Natural killer cell (primary cell): ENCODE data around the gene QTRT2. TPM values are rescaled to one million over a fixed set of nuclear protein-coding genes. Genes with fewer than 3 reads are reported as not detected.

ENCODE experiments used
- ATAC-seq, 3 donors: fragments of 150-1000 bp in 2 of 3; fragments of 200-7000 bp in 1 of 3; cut with Tn5 transposase; 1 replicate in 1 of 3; 2 replicates in 2 of 3; pipeline ENCODE4 v1.10.0; 2021; ENCODE audit warnings: mild to moderate bottlenecking in 2 of 3, moderate library complexity in 2 of 3
- DNase-seq, 2 donors: peaks; one replicate each; pipeline versions ENCODE4 v3.0.0 to v3.0.0-alpha.2; 2013 to 2021; ENCODE audit warnings: mixed read lengths in 1 of 2
- H3K27ac ChIP-seq: one replicate; pipeline ENCODE4 v1.5.1; 2013; ENCODE audit warnings: mild to moderate bottlenecking, low read length
- H3K27me3 ChIP-seq: one replicate; pipeline ENCODE4 v1.6.1; 2013; ENCODE audit warnings: low read length; ENCODE audit not compliant: control insufficient read depth, insufficient read depth
- H3K36me3 ChIP-seq: one replicate; pipeline ENCODE4 v1.6.1; 2013; ENCODE audit warnings: low read length; ENCODE audit not compliant: control insufficient read depth, insufficient read depth
- H3K4me1 ChIP-seq: one replicate; pipeline ENCODE4 v1.6.1; 2013; ENCODE audit warnings: low read length; ENCODE audit not compliant: control insufficient read depth, insufficient read depth
- H3K4me3 ChIP-seq: one replicate; pipeline ENCODE4 v1.5.1; 2013; ENCODE audit warnings: low read length
- H3K9me3 ChIP-seq: one replicate; pipeline ENCODE4 v1.6.1; 2013; ENCODE audit warnings: low read length; ENCODE audit not compliant: control insufficient read depth, insufficient read depth
- H3K27ac Mint-ChIP-seq, 2 donors: one replicate each; pipeline ENCODE4 v1.8.0; 2022; ENCODE audit warnings: mild to moderate bottlenecking in 2 of 2, mixed read lengths in 2 of 2, moderate library complexity in 1 of 2
- H3K27me3 Mint-ChIP-seq, 2 donors: one replicate each; pipeline ENCODE4 v1.8.0; 2022; ENCODE audit warnings: low read depth in 2 of 2, mixed read lengths in 2 of 2
- H3K36me3 Mint-ChIP-seq: one replicate; pipeline ENCODE4 v1.8.0; 2022; ENCODE audit warnings: mixed read lengths
- H3K4me1 Mint-ChIP-seq, 2 donors: one replicate each; pipeline ENCODE4 v1.8.0; 2022; ENCODE audit warnings: mixed read lengths in 2 of 2
- H3K4me3 Mint-ChIP-seq: one replicate; pipeline ENCODE4 v1.8.0; 2022; ENCODE audit warnings: mild to moderate bottlenecking, moderate library complexity, mixed read lengths
- H3K9me3 Mint-ChIP-seq, 2 donors: one replicate each; pipeline ENCODE4 v1.8.0; 2022; ENCODE audit warnings: mixed read lengths in 2 of 2
- WGBS: methylation state at CpG from one replicate; pipeline ENCODE4 v1.1.7; 2013; ENCODE audit warnings: missing lambda C conversion rate; ENCODE audit not compliant: insufficient coverage; 5-methylcytosine and 5-hydroxymethylcytosine counted together
- intact Hi-C: fragments of 100-400 bp; cut with micrococcal nuclease; formaldehyde crosslinking; loops from one replicate; pipeline ENCODE4 v1.14.2; 2022
- total RNA-seq, 4 donors: library from RNA; stranded (reverse); fragments of 120-200 nt in 1 of 4; gene quantifications; one replicate each; pipeline versions ENCODE4 v1.2.3 to v1.2.4, GENCODE V29; 2013 to 2022
- TF ChIP-seq, protein P1 (sequence below): fragments of 200-600 bp; IDR thresholded peaks from one replicate; pipeline ENCODE4 v1.8.0; 2022; ENCODE audit warnings: antibody characterized with exemption

The QTRT2 gene
- total RNA-seq, 3 donors from 2014 or later (not counting 1 experiment from before 2014, with no cell fraction given), result 30.1 to 33.4 (median 30.5) TPM

DNA sequence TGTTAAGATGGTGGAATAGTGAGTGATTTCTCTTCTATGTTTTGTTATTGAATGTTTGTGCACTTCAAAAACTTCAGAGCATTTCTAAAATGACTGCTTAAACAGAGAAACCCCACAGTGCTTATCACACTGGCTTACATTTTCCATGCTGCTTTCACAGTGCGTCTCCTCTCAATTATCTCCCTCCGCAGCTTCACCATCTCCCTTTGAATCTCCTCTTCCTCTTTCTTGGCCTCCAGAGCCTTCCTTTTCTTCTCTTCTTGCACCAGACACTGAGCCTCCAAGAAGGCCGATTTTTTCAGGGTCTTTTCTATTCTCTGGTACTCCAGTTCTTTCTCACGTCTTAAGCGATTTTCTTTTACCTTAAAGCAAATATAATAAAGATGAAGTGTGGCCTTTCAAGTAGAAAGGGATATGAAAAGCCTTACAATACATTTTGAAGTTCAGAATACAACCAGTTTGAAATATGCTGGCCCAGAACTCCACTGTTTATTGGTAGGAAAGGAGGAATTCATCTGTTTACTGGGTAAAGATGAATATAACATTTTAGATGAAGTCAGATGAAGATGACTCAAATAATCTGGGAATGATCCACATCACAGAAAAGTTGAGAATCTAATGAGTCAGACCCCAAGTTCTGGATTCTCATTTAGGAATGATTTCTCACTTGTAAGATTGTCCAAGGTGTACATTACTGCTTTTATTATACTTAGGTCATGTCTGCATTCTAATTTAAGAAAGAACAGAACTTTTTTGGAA is 21.6 kb upstream of the QTRT2 start:
- ATAC-seq, result no peak
- WGBS, result 98% methylated on average over 3 of the region's 5 CpGs
- Histone ChIP-seq H3K36me3 (peaks cover 4% of the 10 kb centered on the region), H3K27ac (no peak overlapping the region), H3K9me3 (no peaks in the 10 kb centered on the region), H3K4me3 (no peak overlapping the region), H3K27me3 (no peaks in the 10 kb centered on the region), H3K4me1 (no peaks in the 10 kb centered on the region)
- H3K9me3 Mint-ChIP-seq, result no peaks in the 10 kb centered on the region
- H3K27me3 Mint-ChIP-seq, result no peaks in the 10 kb centered on the region
- TF ChIP-seq, protein P1, sequence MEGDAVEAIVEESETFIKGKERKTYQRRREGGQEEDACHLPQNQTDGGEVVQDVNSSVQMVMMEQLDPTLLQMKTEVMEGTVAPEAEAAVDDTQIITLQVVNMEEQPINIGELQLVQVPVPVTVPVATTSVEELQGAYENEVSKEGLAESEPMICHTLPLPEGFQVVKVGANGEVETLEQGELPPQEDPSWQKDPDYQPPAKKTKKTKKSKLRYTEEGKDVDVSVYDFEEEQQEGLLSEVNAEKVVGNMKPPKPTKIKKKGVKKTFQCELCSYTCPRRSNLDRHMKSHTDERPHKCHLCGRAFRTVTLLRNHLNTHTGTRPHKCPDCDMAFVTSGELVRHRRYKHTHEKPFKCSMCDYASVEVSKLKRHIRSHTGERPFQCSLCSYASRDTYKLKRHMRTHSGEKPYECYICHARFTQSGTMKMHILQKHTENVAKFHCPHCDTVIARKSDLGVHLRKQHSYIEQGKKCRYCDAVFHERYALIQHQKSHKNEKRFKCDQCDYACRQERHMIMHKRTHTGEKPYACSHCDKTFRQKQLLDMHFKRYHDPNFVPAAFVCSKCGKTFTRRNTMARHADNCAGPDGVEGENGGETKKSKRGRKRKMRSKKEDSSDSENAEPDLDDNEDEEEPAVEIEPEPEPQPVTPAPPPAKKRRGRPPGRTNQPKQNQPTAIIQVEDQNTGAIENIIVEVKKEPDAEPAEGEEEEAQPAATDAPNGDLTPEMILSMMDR, result no peak
- H3K27ac Mint-ChIP-seq, result no peak overlapping the region
- H3K4me1 Mint-ChIP-seq, result no peaks in the 10 kb centered on the region
- intact Hi-C loops, result no loop called here
- H3K4me3 Mint-ChIP-seq, result no peak overlapping the region
- no peak for DNase-seq
- peaks cover 7% of the 10 kb centered on the region for H3K36me3 Mint-ChIP-seq

GRCh38 chr3:114035896-114036295 is 20.6 kb upstream of the QTRT2 start:
- H3K4me3 Mint-ChIP-seq, result no peak overlapping the region
- intact Hi-C loops, result no loop called here
- H3K36me3 ChIP-seq, result peaks cover 4% of the 10 kb centered on the region
- no peak overlapping the region for H3K27ac ChIP-seq
- H3K4me1 ChIP-seq, result no peaks in the 10 kb centered on the region
- peaks cover 7% of the 10 kb centered on the region for H3K36me3 Mint-ChIP-seq
- no peaks in the 10 kb centered on the region for H3K27me3 Mint-ChIP-seq
- whole genome bisulfite sequencing, result 88% methylated on average over 2 of the region's 3 CpGs
- H3K9me3 Mint-ChIP-seq, result no peaks in the 10 kb centered on the region
- H3K27me3 ChIP-seq, result no peaks in the 10 kb centered on the region
- DNase-seq (no peak), ATAC-seq (no peak)
- no peaks in the 10 kb centered on the region for H3K4me1 Mint-ChIP-seq
- no peak overlapping the region for H3K4me3 ChIP-seq
- TF ChIP-seq, protein P1, result no peak
- H3K9me3 ChIP-seq, result no peaks in the 10 kb centered on the region
- no peak overlapping the region for H3K27ac Mint-ChIP-seq

- no peak for DNase-seq
- H3K4me1 Mint-ChIP-seq, result no peaks in the 10 kb centered on the region
- H3K27me3 Mint-ChIP-seq, result no peaks in the 10 kb centered on the region
- H3K27ac Mint-ChIP-seq, result no peak overlapping the region
- no peaks in the 10 kb centered on the region for H3K36me3 Mint-ChIP-seq
- no peaks in the 10 kb centered on the region for H3K9me3 Mint-ChIP-seq
- H3K27ac ChIP-seq, result no peak overlapping the region
- no peaks in the 10 kb centered on the region for H3K27me3 ChIP-seq
- intact Hi-C loops, result no loop called here
- peaks cover under 1% of the 10 kb centered on the region for H3K36me3 ChIP-seq
- H3K4me3 ChIP-seq, result no peak overlapping the region
- H3K4me3 Mint-ChIP-seq, result no peak overlapping the region
- no peaks in the 10 kb centered on the region for H3K9me3 ChIP-seq
- no peaks in the 10 kb centered on the region for H3K4me1 ChIP-seq
- ATAC-seq, result no peak
- TF ChIP-seq, protein P1, result no peak
Measured at GRCh38 chr3:114043205-114043604, 13.3 kb upstream of the QTRT2 start.

GRCh38 chr3:114052216-114052615 is 4.3 kb upstream of the QTRT2 start:
- ATAC-seq (no peak), DNase-seq (no peak)
- Mint-ChIP-seq H3K27me3 (peaks cover 0 to 4% of the 10 kb centered on the region in 2 donors), H3K36me3 (no peaks in the 10 kb centered on the region), H3K4me1 (peaks cover 18 to 20% of the 10 kb centered on the region in 2 donors), H3K4me3 (no peak overlapping the region), H3K9me3 (no peaks in the 10 kb centered on the region), H3K27ac (no peak overlapping the region)
- H3K9me3 ChIP-seq, result no peaks in the 10 kb centered on the region
- H3K4me3 ChIP-seq, result no peak overlapping the region
- H3K27ac ChIP-seq, result no peak overlapping the region
- intact Hi-C loops, result loop anchor here (10.0 kb wide), 1 partner anchor 163 kb away; no protein-coding TSS in a partner anchor
- 87% methylated on average over 2 of the region's 2 CpGs for WGBS
- H3K27me3 ChIP-seq, result no peaks in the 10 kb centered on the region
- peaks cover 3% of the 10 kb centered on the region for H3K4me1 ChIP-seq
- TF ChIP-seq, protein P1, result no peak
- no peaks in the 10 kb centered on the region for H3K36me3 ChIP-seq
